Stimulated activated CD4-positive, alpha-beta T cell treated with anti-CD3 and anti-CD28 coated beads, Interleukin-1b, Interleukin-23, amount 100 ng/mL, for 4 hours (primary cell): ENCODE results near the gene CIZ1.

ENCODE experiments used
- DNase-seq, 2 donors: peaks; one replicate each; pipeline ENCODE4 v3.0.0-alpha.2; 2020; ENCODE audit warnings: low read depth in 2 of 2

CIZ1 gene

GRCh38 chr9:128124873-128125579 lies 66.3 kb downstream of the CIZ1 start:
- peak in 1 of 2 donors; percentile 24 for DNase-seq

- no peak for DNase-seq
These were observed 66.9 kb downstream of the CIZ1 start for GRCh38 chr9:128124451-128124850.

GRCh38 chr9:128123451-128124080 lies 67.8 kb downstream of the CIZ1 start:
- DNase-seq: no peak

GRCh38 chr9:128122809-128123175 lies 68.6 kb downstream of the CIZ1 start:
- no peak for DNase-seq

GRCh38 chr9:128121924-128122808 lies 69.2 kb downstream of the CIZ1 start:
- DNase-seq: no peak

- DNase-seq: no peak
These were observed 69.9 kb downstream of the CIZ1 start for GRCh38 chr9:128121466-128121810.

- no peak for DNase-seq
These were observed 70.5 kb downstream of the CIZ1 start for GRCh38 chr9:128120741-128121465.

GRCh38 chr9:128120061-128120740 lies 71.2 kb downstream of the CIZ1 start:
- no peak for DNase-seq

GRCh38 chr9:128118971-128119665 lies 72.3 kb downstream of the CIZ1 start:
- DNase-seq: no peak

GRCh38 chr9:128118472-128118857 lies 72.9 kb downstream of the CIZ1 start:
- DNase-seq: no peak

- DNase-seq: peak; percentile 99
These were observed 73.5 kb downstream of the CIZ1 start for GRCh38 chr9:128117613-128118471.

- no peak for DNase-seq
These were observed 75.0 kb downstream of the CIZ1 start for GRCh38 chr9:128116104-128117083.
